GM21367 (cell line): ENCODE results near the gene POLK.
A peak's percentile ranks its signal among the peaks of the same experiment; 100 is the strongest.
"Not testable (repeated sequence)": the region's sequence is repeated elsewhere in the genome, so short reads cannot be mapped to it uniquely, and the experiment has no call there.

Experiments
- ATAC-seq: cut with Tn5 transposase; IDR thresholded peaks from one replicate; pipeline ENCODE4 v1.9.1; 2021; ENCODE audit not compliant: unreplicated experiment

POLK gene

GRCh38 chr5:75510417-75510835 is 1.3 kb upstream of the POLK start:
- ATAC-seq, result peak; percentile 4

GRCh38 chr5:75510836-75511434 is 756 bp upstream of the POLK start:
- ATAC-seq, result peak; percentile 14

- ATAC-seq, result no peak
Observed at GRCh38 chr5:75512383-75513074, 838 bp downstream of the POLK start.

GRCh38 chr5:75513841-75514240 is 2.1 kb downstream of the POLK start:
- no peak for ATAC-seq

GRCh38 chr5:75514323-75514722 is 2.6 kb downstream of the POLK start:
- ATAC-seq, result no peak

DNA sequence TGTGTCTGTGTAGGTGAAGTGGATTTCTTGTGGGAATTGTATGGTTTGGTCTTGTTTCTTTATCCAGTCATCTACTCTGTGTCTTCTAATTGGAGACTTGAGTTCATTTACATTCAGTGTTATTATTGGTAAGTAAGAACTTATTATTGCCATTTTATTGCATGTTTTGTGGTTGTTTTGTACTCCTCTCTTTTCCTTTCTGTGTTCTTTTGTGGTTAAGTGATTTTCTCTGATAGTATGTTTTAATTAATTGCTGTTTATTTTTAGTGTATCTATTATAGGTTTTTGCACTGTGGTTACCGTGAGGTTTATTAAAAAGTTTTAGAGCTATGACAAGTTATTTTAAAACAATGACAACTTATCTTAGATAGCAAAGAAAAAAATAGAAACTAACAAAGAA is 8.1 kb downstream of the POLK start:
- ATAC-seq, result no peak

DNA sequence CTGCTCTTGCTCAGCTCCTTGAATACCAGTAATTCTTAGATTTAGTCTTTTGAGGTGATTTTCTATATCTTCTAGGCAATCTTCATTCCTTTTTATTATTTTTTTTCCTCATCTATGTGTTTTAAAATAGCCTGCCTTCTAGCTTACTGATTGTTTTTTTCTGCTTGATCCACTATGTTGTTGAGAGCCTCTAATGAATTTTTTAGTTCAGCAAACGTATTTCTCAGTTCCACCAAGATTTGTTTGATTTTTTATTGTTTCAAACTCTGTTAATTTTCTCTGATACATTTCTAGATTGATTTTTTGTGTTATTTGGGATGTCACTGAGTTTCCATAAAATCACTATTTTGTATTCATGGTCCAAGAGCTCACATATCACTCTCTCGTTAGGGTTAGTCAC is 9.5 kb downstream of the POLK start:
- no peak for ATAC-seq

DNA sequence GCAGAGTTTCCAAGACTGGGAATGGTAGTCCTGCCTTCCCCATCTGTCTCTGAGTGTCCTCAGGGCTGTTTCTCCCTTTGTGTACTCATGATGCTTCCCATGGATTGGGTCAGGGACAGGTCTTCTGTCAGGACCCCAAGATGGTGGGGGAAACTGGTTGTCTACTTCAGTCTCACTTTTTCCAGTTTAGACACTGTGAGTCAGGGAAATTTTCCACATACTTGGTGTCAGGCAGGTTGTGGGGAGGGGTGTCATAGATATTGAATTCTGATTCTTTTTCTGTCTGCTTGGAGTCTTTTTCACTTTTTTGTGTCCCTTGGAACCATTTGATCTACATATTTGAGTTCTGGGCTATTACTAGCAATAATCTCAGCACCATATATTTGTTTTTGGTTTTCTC is 10.3 kb downstream of the POLK start:
- no peak for ATAC-seq

- ATAC-seq, result no peak
Observed at GRCh38 chr5:75522542-75522941, 10.9 kb downstream of the POLK start.

DNA sequence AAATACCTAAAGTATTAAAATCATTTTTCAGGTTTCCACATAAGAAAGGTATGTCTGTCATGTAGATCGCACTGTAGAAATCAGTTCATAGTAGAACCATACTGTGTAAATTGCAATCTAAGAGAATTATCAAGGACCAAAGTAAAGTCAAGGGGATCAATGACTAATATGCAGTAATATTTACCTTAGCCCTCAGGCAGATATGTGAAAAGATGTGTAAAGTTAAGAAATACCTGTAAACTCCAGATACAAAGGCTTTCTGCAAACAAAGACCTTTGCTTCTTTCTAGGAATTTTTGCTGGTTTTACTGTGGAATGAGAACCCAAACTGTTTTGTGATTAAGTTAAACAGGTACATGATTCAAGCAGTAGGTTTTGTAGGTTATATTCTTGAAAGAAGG is 11.6 kb downstream of the POLK start:
- no peak for ATAC-seq

DNA sequence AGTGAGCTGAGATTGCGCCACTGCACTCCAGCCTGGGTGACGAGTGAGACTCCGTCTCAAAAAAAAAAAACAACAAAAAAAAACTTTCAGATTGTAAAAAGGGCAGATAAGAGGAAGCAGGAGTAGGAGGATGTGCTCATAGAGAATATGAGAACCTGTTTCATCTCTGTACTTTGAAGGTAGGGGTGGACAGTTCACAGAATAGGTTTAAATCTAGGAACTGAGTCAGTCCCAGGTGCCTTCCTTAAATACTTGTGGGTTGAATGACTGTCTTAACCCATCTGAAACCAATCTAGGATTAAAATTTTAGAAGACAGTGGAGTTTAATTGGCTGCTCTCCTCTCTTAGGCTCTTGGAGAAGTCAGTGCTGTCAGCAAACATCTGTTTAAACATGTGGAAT is 12.4 kb downstream of the POLK start:
- ATAC-seq, result peak; percentile 80

DNA sequence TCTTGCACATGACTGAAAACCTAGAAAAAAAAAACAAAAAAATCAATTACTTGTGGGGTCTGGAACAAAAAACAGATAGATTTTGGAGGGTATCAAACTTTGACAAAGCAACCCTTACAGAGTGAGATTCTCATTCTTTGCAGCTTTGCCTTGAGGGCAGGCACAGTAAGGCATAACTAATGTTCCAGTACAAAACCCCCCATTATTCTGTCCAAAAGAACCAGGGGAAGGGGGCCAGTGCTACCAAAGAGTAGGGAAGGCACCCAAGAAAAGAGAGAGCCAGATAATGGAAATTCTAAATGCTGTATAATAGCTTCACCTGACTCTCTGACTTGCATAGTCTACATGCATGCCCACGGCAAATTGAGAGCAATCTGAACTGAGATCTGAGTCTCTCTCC is 12.9 kb downstream of the POLK start:
- no peak for ATAC-seq

DNA sequence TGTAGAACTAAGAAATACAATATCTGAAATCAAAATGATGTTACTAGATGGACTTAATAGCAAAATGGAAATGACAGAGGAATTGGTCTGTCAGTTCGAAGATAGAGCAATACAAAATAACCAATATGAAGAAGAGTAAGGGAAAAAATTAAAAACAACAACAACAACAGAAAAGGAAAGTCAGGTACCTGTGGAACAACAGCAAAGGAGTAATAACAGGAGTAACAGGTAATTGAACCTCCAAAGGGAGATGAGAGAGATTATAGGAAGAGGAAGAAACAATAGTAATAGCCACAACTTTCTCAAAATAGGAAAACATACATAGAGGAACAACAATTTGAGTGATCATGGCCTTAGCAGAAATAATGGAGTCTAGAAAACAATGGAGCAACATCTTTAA is 13.7 kb downstream of the POLK start:
- ATAC-seq, result no peak

GRCh38 chr5:75526070-75526469 is 14.4 kb downstream of the POLK start:
- ATAC-seq, result no peak

GRCh38 chr5:75529185-75529584 is 17.5 kb downstream of the POLK start:
- no peak for ATAC-seq

- ATAC-seq, result no peak
Observed at GRCh38 chr5:75532190-75532589, 20.5 kb downstream of the POLK start.

DNA sequence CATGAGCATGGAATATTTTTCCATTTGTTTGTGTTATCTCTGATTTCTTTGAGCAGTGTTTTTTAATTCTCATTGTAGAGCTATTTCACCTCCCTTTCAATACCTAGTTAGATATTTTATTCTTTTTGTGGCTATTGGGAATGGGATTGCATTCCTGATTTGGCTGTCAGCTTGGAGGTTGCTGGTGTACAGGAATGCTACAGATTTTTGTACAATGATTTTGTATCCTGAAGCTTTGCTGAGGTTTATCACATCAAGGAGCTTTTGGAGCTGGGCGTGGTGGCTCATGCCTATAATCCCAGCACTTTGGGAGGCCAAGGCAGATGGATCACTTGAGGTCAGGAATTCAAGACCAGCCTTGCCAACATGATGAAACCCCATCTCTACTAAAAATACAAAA is 22.0 kb downstream of the POLK start:
- ATAC-seq, result not testable (repeated sequence)

DNA sequence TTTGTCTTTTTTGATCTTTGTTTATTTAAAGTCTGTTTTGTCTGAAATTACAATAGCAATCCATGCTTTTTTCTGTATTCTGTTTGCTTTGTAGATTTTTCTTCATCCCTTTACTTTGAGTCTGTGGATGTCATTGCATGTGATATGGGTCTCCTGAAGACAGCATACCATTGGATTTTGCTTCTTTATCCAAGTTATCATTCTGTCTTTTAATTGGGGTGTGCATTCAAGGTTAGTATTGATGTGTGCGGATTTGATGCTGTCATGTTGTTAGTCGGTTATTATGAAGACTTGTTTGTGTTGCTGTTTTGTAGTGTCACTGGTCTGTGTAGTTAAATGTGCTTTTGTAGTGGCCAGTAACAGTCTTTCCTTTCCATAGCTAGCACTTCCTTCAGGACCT is 23.0 kb downstream of the POLK start:
- no peak for ATAC-seq

- ATAC-seq, result no peak
Observed at GRCh38 chr5:75536147-75536546, 24.5 kb downstream of the POLK start.

GRCh38 chr5:75536694-75537360 is 25.1 kb downstream of the POLK start:
- ATAC-seq, result no peak

- no peak for ATAC-seq
Observed at GRCh38 chr5:75538211-75538610, 26.5 kb downstream of the POLK start.

- no peak for ATAC-seq
Observed at GRCh38 chr5:75545131-75545530, 33.4 kb downstream of the POLK start.
